Type B pancreatic cell (in vitro differentiated cells): ENCODE results near the gene CCDC9. TPM values are rescaled to one million over a fixed set of nuclear protein-coding genes. Genes with fewer than 3 reads are reported as not detected.
"Not testable (repeated sequence)": the region's sequence is repeated elsewhere in the genome, so short reads cannot be mapped to it uniquely, and the experiment has no call there.

Source experiments
- DNase-seq: peaks from one replicate; pipeline ENCODE4 v3.0.0; 2021; ENCODE audit warnings: mixed read lengths; ENCODE audit not compliant: unreplicated experiment; ENCODE audit errors: extremely low spot score
- H3K27ac Mint-ChIP-seq: 2 replicates; pipeline ENCODE4 v1.8.0; 2021; ENCODE audit warnings: mild to moderate bottlenecking, mixed read lengths
- H3K27me3 Mint-ChIP-seq: 2 replicates; pipeline ENCODE4 v1.8.0; 2021; ENCODE audit warnings: mixed read lengths
- H3K36me3 Mint-ChIP-seq: 2 replicates; pipeline ENCODE4 v1.8.0; 2021; ENCODE audit warnings: mixed read lengths
- H3K4me1 Mint-ChIP-seq: one replicate; pipeline ENCODE4 v1.8.0; 2021; ENCODE audit warnings: mixed read lengths; ENCODE audit not compliant: unreplicated experiment
- H3K4me3 Mint-ChIP-seq: 2 replicates; pipeline ENCODE4 v1.8.0; 2021; ENCODE audit warnings: mild to moderate bottlenecking, mixed read lengths
- H3K9me3 Mint-ChIP-seq: 2 replicates; pipeline ENCODE4 v1.8.0; 2021; ENCODE audit warnings: mixed read lengths
- total RNA-seq: library from RNA; stranded (reverse); gene quantifications from 2 replicates; pipeline ENCODE4 v1.2.1, GENCODE V29; 2021; ENCODE audit warnings: low replicate concordance
- TF ChIP-seq, protein P1 (sequence below): fragments of 200-600 bp; sonication (generic); conservative IDR thresholded peaks from 2 replicates; pipeline ENCODE4 v1.5.0; 2021; ENCODE audit warnings: antibody characterized with exemption, mild to moderate bottlenecking

The CCDC9 gene
- total RNA-seq, 1 donor from 2014 or later: 22.4 TPM

DNA sequence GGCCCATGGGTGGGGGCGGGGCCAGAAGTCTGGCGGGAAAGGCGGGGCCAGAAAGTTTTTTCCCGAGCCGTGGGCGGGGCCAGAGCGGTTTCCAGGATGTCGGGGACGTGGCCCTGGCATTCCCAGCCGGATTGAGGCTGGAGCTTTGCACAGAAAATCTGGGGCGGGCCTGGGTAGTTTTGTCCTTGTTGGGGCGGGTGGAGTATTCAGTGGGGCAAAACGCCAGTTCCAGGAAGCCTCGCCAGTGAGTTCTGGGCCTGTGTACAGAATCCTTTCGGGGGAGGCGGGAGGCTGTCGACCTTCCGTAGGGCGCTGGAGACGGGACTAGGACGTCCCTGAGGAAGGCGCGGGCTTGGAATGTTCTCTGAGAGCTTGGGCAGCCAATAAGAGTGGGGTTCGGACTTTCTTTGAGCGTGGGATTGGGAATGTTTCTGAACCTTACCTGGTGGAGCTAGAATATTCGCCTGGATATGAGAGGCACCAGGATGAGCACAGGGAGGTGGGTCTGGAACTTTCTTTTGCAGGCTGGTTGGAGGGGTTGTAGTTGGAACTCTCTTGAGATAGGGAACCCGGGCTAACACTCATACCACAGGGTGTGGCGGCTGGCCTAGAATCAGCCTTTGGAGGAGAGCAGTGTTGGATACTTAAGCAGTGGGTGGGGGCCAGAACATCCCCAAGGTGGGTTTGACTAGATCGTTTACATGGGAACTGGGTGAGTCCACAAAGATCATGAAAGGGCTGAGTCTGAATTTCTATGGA lies 1.3 kb downstream of the CCDC9 start:
- Mint-ChIP-seq H3K9me3 (no peaks in the 10 kb centered on the region), H3K4me1 (peaks cover 11% of the 10 kb centered on the region), H3K27ac (peak overlapping the region; percentile 97), H3K4me3 (peak overlapping the region; percentile 94), H3K27me3 (no peaks in the 10 kb centered on the region), H3K36me3 (peaks cover 37% of the 10 kb centered on the region)
- no peak for DNase-seq
- TF ChIP-seq, protein P1, sequence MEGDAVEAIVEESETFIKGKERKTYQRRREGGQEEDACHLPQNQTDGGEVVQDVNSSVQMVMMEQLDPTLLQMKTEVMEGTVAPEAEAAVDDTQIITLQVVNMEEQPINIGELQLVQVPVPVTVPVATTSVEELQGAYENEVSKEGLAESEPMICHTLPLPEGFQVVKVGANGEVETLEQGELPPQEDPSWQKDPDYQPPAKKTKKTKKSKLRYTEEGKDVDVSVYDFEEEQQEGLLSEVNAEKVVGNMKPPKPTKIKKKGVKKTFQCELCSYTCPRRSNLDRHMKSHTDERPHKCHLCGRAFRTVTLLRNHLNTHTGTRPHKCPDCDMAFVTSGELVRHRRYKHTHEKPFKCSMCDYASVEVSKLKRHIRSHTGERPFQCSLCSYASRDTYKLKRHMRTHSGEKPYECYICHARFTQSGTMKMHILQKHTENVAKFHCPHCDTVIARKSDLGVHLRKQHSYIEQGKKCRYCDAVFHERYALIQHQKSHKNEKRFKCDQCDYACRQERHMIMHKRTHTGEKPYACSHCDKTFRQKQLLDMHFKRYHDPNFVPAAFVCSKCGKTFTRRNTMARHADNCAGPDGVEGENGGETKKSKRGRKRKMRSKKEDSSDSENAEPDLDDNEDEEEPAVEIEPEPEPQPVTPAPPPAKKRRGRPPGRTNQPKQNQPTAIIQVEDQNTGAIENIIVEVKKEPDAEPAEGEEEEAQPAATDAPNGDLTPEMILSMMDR: no peak

GRCh38 chr19:47258434-47258833 lies 2.1 kb downstream of the CCDC9 start:
- peaks cover 11% of the 10 kb centered on the region for H3K4me1 Mint-ChIP-seq
- TF ChIP-seq, protein P1: no peak
- H3K27ac Mint-ChIP-seq: peak overlapping the region; percentile 52
- DNase-seq: no peak
- H3K36me3 Mint-ChIP-seq: peaks cover 37% of the 10 kb centered on the region
- H3K9me3 Mint-ChIP-seq: no peaks in the 10 kb centered on the region
- no peaks in the 10 kb centered on the region for H3K27me3 Mint-ChIP-seq
- H3K4me3 Mint-ChIP-seq: peak overlapping the region; percentile 94

GRCh38 chr19:47258895-47259555 lies 2.7 kb downstream of the CCDC9 start:
- Mint-ChIP-seq H3K36me3 (peaks cover 38% of the 10 kb centered on the region), H3K9me3 (no peaks in the 10 kb centered on the region), H3K4me3 (peak overlapping the region; percentile 62), H3K4me1 (peaks cover 11% of the 10 kb centered on the region), H3K27ac (peak overlapping the region; percentile 52), H3K27me3 (no peaks in the 10 kb centered on the region)
- TF ChIP-seq, protein P1: no peak
- no peak for DNase-seq

DNA sequence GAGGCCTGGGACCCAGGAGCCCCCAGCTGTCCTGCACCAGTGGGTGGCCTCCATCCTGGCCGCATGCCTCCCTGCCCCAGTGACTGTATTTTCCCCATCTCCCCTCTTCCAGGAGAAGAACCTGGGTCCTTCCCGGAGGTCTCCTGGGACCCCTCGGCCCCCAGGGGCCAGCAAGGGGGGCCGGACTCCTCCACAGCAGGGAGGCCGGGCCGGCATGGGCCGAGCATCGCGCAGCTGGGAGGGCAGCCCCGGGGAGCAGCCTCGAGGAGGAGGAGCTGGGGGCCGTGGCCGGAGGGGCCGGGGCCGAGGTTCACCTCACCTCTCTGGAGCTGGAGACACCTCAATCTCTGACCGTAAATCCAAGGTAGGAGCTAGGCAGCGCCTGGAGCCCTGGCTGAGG lies 4.2 kb downstream of the CCDC9 start:
- no peak for DNase-seq
- Mint-ChIP-seq H3K36me3 (peaks cover 46% of the 10 kb centered on the region), H3K4me1 (peaks cover 11% of the 10 kb centered on the region), H3K27me3 (no peaks in the 10 kb centered on the region), H3K9me3 (no peaks in the 10 kb centered on the region), H3K27ac (no peak overlapping the region), H3K4me3 (no peak overlapping the region)
- TF ChIP-seq, protein P1: no peak

- not testable (repeated sequence) for H3K4me3 Mint-ChIP-seq, DNase-seq
- H3K4me1 Mint-ChIP-seq: peaks cover 10% of the 10 kb centered on the region
Measured at GRCh38 chr19:47261946-47262793, 5.8 kb downstream of the CCDC9 start.

More at GRCh38 chr19:47261946-47262793, 5.8 kb downstream of the CCDC9 start:
- not testable (repeated sequence) for H3K27ac Mint-ChIP-seq, H3K27me3 Mint-ChIP-seq, H3K9me3 Mint-ChIP-seq
- peaks cover 50% of the 10 kb centered on the region for H3K36me3 Mint-ChIP-seq
